ENCODE results near the gene RGCC. TPM values are rescaled to one million over a fixed set of nuclear protein-coding genes. Genes with fewer than 3 reads are reported as not detected.
A peak's percentile ranks its signal among the peaks of the same experiment; 100 is the strongest.

Gene RGCC
- total RNA-seq, 4 donors from 2014 or later = 476 to 1,295 (median 830) TPM

DNA sequence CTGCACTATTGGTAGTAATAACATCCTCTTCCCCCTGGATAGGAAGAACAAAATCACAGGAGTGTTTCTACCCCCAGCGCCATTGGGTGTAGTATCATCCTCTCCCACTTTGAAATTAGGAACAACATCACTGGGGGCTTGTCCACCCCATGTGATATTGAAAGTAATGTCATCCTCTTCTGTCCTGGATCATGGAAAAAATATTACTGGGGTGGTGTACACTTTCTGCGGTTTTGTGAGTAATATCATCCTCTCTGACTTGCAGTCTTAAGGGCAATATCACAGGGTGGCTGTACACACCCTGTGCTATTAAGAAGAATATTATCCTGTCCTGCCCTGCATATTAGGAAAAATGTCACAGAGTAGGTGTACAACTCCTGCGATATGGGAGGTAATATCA, 4.9 kb upstream of the RGCC start:
- WGBS, 2 donors = 79 to 87% methylated on average over 3 of the region's 3 CpGs
- H3K27me3 ChIP-seq = no peaks in the 10 kb centered on the region
- H3K36me3 ChIP-seq = no peaks in the 10 kb centered on the region
- H3K27ac ChIP-seq = no peak overlapping the region
- H3K4me3 ChIP-seq = no peak overlapping the region
- peaks cover 0 to 11% (median 2%) of the 10 kb centered on the region in 4 donors for H3K4me1 ChIP-seq
- DNase-seq (ENCODE audit: low spot score in 2 of 2) = no peak
- TF ChIP-seq EP300 (IDR thresholded peaks at IDR 0.05) = no peak
- no peak for TF ChIP-seq POLR2A (IDR thresholded peaks at IDR 0.05)
- TF ChIP-seq, protein P1, sequence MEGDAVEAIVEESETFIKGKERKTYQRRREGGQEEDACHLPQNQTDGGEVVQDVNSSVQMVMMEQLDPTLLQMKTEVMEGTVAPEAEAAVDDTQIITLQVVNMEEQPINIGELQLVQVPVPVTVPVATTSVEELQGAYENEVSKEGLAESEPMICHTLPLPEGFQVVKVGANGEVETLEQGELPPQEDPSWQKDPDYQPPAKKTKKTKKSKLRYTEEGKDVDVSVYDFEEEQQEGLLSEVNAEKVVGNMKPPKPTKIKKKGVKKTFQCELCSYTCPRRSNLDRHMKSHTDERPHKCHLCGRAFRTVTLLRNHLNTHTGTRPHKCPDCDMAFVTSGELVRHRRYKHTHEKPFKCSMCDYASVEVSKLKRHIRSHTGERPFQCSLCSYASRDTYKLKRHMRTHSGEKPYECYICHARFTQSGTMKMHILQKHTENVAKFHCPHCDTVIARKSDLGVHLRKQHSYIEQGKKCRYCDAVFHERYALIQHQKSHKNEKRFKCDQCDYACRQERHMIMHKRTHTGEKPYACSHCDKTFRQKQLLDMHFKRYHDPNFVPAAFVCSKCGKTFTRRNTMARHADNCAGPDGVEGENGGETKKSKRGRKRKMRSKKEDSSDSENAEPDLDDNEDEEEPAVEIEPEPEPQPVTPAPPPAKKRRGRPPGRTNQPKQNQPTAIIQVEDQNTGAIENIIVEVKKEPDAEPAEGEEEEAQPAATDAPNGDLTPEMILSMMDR (IDR thresholded peaks at IDR 0.05) = no peak
- peaks cover 0 to 27% (median 1%) of the 10 kb centered on the region in 4 donors for H3K9me3 ChIP-seq

DNA sequence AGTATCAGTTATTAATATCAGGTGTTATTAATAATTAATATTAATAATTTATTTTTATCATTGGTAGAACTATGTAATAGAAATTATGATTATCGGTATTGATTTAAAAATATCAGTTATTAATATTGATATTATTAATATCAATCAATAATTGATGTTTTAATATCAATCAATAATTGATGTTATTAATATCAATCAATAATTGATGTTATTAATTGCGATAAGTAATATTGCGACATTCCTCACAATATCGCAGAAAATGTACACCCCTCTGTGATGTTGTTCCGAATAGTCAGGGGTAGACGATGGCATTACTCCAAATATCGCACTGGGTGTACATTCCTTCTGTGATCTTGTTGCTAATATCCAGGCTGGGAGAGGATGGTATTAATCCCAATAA, 3.7 kb upstream of the RGCC start:
- Histone ChIP-seq H3K27ac (no peak overlapping the region), H3K9me3 (peaks cover 0 to 25% (median 1%) of the 10 kb centered on the region in 4 donors), H3K27me3 (no peaks in the 10 kb centered on the region), H3K36me3 (peaks cover 0 to 6% (median 0%) of the 10 kb centered on the region in 3 donors), H3K4me3 (no peak overlapping the region), H3K4me1 (peaks cover 0 to 22% (median 2%) of the 10 kb centered on the region in 4 donors)
- no peak for DNase-seq (ENCODE audit: low spot score in 2 of 2)
- 92% methylated on average over 7 of the region's 7 CpGs for WGBS, 2 donors
- TF ChIP-seq EP300 (IDR thresholded peaks at IDR 0.05) (no peak), POLR2A (IDR thresholded peaks at IDR 0.05) (no peak)
- TF ChIP-seq, protein P1 (IDR thresholded peaks at IDR 0.05) = no peak

DNA sequence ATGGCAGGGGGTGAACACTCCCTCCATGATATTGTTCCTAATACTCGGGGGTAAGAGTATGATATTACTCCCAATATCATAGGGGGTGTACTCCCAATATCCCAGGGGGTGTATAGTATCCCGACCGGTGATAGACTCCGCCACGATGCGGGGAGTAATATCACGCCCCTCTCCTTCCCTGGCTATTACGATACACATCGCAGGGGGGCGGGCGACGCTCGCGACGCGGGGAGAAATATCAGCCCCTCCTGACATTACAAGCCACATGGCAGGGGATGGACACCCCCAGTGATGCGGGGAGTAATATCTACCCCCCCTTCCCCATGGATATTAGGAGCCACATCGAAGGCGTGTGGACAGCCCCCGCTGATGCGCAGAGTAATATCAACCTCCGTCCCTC, 3.2 kb upstream of the RGCC start:
- peaks cover 0 to 12% (median 2%) of the 10 kb centered on the region in 3 donors for H3K36me3 ChIP-seq
- peaks cover 0 to 19% (median 1%) of the 10 kb centered on the region in 4 donors for H3K9me3 ChIP-seq
- H3K4me1 ChIP-seq = peaks cover 0 to 24% (median 2%) of the 10 kb centered on the region in 4 donors
- no peak overlapping the region for H3K27ac ChIP-seq
- TF ChIP-seq POLR2A (IDR thresholded peaks at IDR 0.05) (no peak), EP300 (IDR thresholded peaks at IDR 0.05) (no peak)
- TF ChIP-seq, protein P1 (IDR thresholded peaks at IDR 0.05) = no peak
- WGBS, 2 donors = 95 to 96% methylated on average over 22 of the region's 22 CpGs
- H3K4me3 ChIP-seq = no peak overlapping the region
- DNase-seq (ENCODE audit: low spot score in 2 of 2) = no peak
- no peaks in the 10 kb centered on the region for H3K27me3 ChIP-seq

DNA sequence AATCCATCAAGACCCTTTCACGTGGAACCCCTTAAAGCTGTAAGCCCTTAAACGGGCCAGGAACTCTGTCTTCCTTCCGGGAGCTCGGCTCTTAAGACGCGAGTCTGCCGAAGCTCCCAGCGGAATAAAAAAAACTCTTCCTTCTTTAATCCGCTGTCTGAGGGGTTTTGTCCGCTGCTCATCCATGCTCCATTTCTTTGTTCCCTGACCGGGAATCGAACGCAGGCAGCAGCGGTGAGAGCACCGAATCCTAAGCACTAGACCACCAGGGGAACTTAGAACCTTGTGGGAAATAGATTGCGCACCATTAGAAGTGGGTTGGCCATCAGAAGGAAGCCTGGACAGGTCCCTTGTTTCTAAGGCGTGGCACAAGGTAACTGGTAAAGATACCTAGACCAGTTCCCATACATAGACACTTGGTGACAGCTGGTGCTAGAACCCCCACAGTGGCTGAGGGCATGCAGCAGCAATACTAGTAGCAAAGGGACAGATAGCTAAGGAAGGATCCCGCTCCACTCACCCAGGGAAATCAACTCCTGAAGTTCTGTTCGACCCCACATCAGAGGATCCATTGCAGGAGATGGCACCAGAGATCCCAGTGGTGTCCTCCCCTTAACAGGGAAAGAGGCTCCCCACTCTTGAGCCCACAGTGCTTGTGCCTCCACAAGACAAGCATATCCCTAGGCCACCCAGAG, 1.5 kb upstream of the RGCC start:
- Histone ChIP-seq H3K27ac (peak overlapping the region in 2 of 4 donors; percentile 84 to 92), H3K4me3 (no peak overlapping the region), H3K4me1 (peaks cover 0 to 24% (median 2%) of the 10 kb centered on the region in 4 donors), H3K27me3 (no peaks in the 10 kb centered on the region), H3K9me3 (peaks cover 0 to 12% (median 1%) of the 10 kb centered on the region in 4 donors), H3K36me3 (peaks cover 0 to 29% (median 6%) of the 10 kb centered on the region in 3 donors)
- no peak for DNase-seq (ENCODE audit: low spot score in 2 of 2)
- WGBS, 2 donors = 60 to 64% methylated on average over 19 of the region's 19 CpGs
- TF ChIP-seq POLR2A (IDR thresholded peaks at IDR 0.05) (no peak), EP300 (IDR thresholded peaks at IDR 0.05) (no peak)
- TF ChIP-seq, protein P1 (IDR thresholded peaks at IDR 0.05) = no peak

DNA sequence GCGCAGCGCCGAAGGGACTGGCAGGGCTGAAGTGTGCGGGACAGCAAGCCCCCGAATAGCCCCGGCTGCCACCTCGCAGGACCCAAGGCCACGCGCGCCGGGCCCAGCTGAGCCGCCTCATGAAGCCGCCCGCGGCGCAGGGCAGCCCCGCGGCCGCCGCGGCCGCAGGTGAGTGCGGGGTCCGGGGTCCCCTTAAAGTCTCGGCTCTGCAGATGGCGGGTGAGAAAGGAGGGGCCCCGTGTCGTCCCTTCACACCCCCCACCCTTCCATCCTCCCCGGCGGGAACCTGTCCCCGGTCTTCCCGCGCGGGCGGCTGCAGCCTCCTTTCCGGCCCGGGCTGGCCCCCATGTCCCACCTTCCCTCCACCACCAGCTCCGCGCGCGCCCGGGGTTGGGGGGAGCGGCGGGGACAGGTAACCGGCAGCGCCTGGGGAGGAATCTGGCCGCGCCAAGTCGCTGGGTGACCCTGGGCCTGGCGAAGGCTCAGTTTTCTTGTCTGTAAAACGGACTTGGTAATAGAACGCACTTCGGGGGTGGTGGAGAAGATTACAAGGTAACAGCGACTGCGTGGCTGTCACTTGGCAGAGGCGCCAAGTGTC, 338 bp downstream of the RGCC start:
- H3K27me3 ChIP-seq = no peaks in the 10 kb centered on the region
- H3K4me3 ChIP-seq = peak overlapping the region; percentile 67 to 70 (median 68)
- DNase-seq (ENCODE audit: low spot score in 2 of 2) = no peak
- peaks cover 0 to 29% (median 2%) of the 10 kb centered on the region in 4 donors for H3K4me1 ChIP-seq
- H3K27ac ChIP-seq = peak overlapping the region; percentile 79 to 92 (median 85)
- TF ChIP-seq POLR2A (IDR thresholded peaks at IDR 0.05) (peak in 1 of 2 donors; percentile 86), EP300 (IDR thresholded peaks at IDR 0.05) (no peak)
- TF ChIP-seq, protein P1 (IDR thresholded peaks at IDR 0.05) = no peak
- WGBS, 2 donors = 1 to 2% methylated on average over 25 to 34 of the region's 56 CpGs
- no peaks in the 10 kb centered on the region for H3K9me3 ChIP-seq
- peaks cover 0 to 42% (median 6%) of the 10 kb centered on the region in 3 donors for H3K36me3 ChIP-seq
